Mesothelial cell of epicardium (in vitro differentiated cells): ENCODE measurements around the gene LHFPL6. TPM values are rescaled to one million over a fixed set of nuclear protein-coding genes. Genes with fewer than 3 reads are reported as not detected.

Source experiments
- DNase-seq, 2 experiments: peaks; one replicate each; pipeline ENCODE4 v3.0.0; 2021; ENCODE audit warnings: low spot score in 2 of 2; ENCODE audit not compliant: unreplicated experiment in 2 of 2
- H3K27ac Mint-ChIP-seq: 2 replicates; pipeline ENCODE4 v1.8.0; 2021; ENCODE audit warnings: mixed read lengths
- H3K27me3 Mint-ChIP-seq: 2 replicates; pipeline ENCODE4 v1.8.0; 2021; ENCODE audit warnings: low read depth, mixed read lengths
- H3K36me3 Mint-ChIP-seq: 2 replicates; pipeline ENCODE4 v1.8.0; 2021; ENCODE audit warnings: mixed read lengths
- H3K4me1 Mint-ChIP-seq: 2 replicates; pipeline ENCODE4 v1.8.0; 2021; ENCODE audit warnings: mixed read lengths
- H3K4me3 Mint-ChIP-seq: 2 replicates; pipeline ENCODE4 v1.8.0; 2021; ENCODE audit warnings: mild to moderate bottlenecking, moderate library complexity, mixed read lengths
- H3K9me3 Mint-ChIP-seq: 2 replicates; pipeline ENCODE4 v1.8.0; 2021; ENCODE audit warnings: mixed read lengths
- CTCF ChIP-seq: fragments of 200-600 bp; sonication (generic); IDR thresholded peaks from one replicate; pipeline ENCODE4 v1.5.0; 2021; ENCODE audit warnings: antibody characterized with exemption; ENCODE audit not compliant: unreplicated experiment
- total RNA-seq: library from RNA; stranded (reverse); gene quantifications from 3 replicates; pipeline ENCODE4 v1.2.1, GENCODE V29; 2021

Gene LHFPL6
- total RNA-seq, 1 donor from 2014 or later = 18.2 TPM

DNA sequence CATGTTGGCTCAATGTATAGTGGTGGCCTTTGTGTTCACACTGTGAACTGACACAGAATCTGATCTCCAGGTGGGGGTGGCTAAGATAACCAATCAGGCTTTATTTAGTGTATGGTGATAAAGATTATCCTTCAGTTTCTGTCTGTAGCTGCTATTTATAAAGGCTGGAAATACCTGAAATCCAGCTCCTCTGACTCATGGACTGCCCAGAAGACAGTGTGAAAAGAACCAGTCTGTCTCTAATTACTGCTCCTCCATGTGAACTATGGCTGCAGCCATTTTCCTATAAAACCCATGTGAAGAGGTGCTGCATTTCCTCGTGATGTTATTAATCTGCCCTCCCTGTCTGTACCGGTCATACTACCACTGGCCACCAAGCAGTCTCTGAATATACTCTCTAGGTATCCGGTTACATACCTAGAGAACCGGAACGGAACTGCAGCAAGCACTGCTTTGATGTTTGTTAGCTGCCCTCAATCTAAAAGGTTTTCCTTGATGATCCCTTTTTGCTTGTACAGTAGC is 238.0 kb downstream of the LHFPL6 start:
- no peaks in the 10 kb centered on the region for H3K27me3 Mint-ChIP-seq
- no peak for TF ChIP-seq CTCF
- H3K4me3 Mint-ChIP-seq = no peak overlapping the region
- H3K4me1 Mint-ChIP-seq = peaks cover 19% of the 10 kb centered on the region
- H3K27ac Mint-ChIP-seq = peak overlapping the region; percentile 45
- no peak for DNase-seq
- no peaks in the 10 kb centered on the region for H3K9me3 Mint-ChIP-seq
- no peaks in the 10 kb centered on the region for H3K36me3 Mint-ChIP-seq

DNA sequence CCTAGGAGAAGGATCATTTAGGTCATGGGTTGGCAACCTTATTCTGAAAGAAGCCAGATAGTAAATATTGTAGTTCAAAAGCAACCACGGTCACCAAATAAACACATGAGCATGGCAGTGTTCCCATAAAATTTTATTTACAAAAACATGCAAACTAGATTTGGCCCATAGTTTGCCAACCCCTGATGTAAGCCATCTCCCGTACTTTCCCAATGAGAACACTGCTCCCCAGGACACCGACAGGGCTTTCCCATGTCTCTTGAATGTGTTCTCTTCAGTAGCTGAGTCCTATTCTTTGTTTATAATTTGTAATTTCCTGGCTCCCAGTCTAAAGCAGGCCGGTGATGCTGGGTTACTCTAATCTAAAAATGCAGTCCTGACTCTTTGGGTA is 239.6 kb downstream of the LHFPL6 start:
- Mint-ChIP-seq H3K9me3 (peaks cover 8% of the 10 kb centered on the region), H3K27me3 (no peaks in the 10 kb centered on the region), H3K4me1 (peaks cover 19% of the 10 kb centered on the region), H3K4me3 (no peak overlapping the region), H3K36me3 (peaks cover 6% of the 10 kb centered on the region), H3K27ac (no peak overlapping the region)
- TF ChIP-seq CTCF = no peak
- DNase-seq = no peak

GRCh38 chr13:39362652-39363381 is 240.2 kb downstream of the LHFPL6 start:
- TF ChIP-seq CTCF = no peak
- H3K4me3 Mint-ChIP-seq = no peak overlapping the region
- peaks cover 14% of the 10 kb centered on the region for H3K9me3 Mint-ChIP-seq
- peaks cover 19% of the 10 kb centered on the region for H3K4me1 Mint-ChIP-seq
- DNase-seq = no peak
- no peaks in the 10 kb centered on the region for H3K27me3 Mint-ChIP-seq
- no peak overlapping the region for H3K27ac Mint-ChIP-seq
- H3K36me3 Mint-ChIP-seq = peaks cover 8% of the 10 kb centered on the region

DNA sequence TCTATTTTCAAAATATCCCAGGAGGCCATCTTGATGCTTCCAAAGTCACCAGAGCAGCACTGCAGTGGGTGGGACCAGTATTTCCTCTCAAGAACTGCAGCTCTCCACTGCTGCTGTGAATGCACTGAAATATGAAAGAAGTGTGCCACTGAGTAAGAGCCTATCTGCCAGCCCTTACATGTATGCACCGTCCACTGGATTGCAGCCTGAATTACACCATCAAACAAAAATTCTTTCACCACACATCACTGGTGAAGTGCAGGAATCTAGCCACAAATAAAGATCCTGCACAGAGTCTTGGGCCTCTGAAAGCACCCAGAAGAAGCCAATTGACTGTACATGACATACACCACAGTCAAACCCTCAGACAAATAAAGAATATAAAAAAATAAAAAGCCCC is 249.0 kb downstream of the LHFPL6 start:
- TF ChIP-seq CTCF = no peak
- Mint-ChIP-seq H3K27ac (no peak overlapping the region), H3K27me3 (no peaks in the 10 kb centered on the region), H3K4me3 (no peak overlapping the region), H3K36me3 (peaks cover 13% of the 10 kb centered on the region), H3K4me1 (peaks cover 16% of the 10 kb centered on the region), H3K9me3 (peaks cover 39% of the 10 kb centered on the region)
- no peak for DNase-seq

DNA sequence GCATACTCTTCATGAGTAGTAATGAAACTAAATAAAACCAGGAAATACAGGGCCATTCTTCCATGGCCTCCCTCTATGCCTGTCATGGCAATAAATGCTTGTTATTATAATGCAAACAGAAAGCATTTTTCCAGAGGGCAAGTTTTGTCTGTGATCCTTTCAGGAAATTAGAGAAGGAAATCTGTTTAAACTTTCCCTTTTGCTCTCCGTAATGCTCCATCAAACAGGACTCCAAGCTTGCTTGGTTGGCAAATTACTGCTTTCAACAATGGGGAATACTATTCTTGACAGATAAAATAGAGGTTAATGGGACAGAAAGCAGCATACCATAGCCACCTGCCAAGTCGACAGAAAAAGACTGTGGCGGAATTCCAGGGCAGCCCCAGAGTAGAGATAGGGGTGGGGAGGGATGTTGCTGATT is 252.5 kb downstream of the LHFPL6 start:
- no peaks in the 10 kb centered on the region for H3K27me3 Mint-ChIP-seq
- peaks cover 24% of the 10 kb centered on the region for H3K4me1 Mint-ChIP-seq
- no peak for TF ChIP-seq CTCF
- no peaks in the 10 kb centered on the region for H3K36me3 Mint-ChIP-seq
- DNase-seq = no peak
- peak overlapping the region; percentile 59 for H3K27ac Mint-ChIP-seq
- H3K4me3 Mint-ChIP-seq = no peak overlapping the region
- peaks cover 13% of the 10 kb centered on the region for H3K9me3 Mint-ChIP-seq
